Gastrocnemius medialis (tissue), 4 donors: ENCODE data around the gene KMT5B.

Experiments used
- CTCF ChIP-seq, 5 experiments: fragments of 450-650 bp in 3 of 5; fragments of 200-600 bp in 2 of 5; sonication (generic) in 2 of 5; IDR thresholded peaks in 4 of 5; conservative IDR thresholded peaks in 1 of 5; 1 replicate in 4 of 5; 2 replicates in 1 of 5; pipeline ENCODE4 v1.5.1; 2016 to 2019; ENCODE audit warnings: antibody characterized with exemption in 5 of 5, mild to moderate bottlenecking in 3 of 5, moderate library complexity in 3 of 5
- POLR2A ChIP-seq, 2 donors: fragments of 450-650 bp; IDR thresholded peaks; one replicate each; pipeline ENCODE4 v1.6.1; 2017; ENCODE audit warnings: antibody characterized with exemption in 2 of 2, mild to moderate bottlenecking in 2 of 2, moderate library complexity in 2 of 2

GRCh38 chr11:68136866-68137265 lies 76.2 kb downstream of the KMT5B start:
- no peak for TF ChIP-seq CTCF (IDR thresholded peaks at IDR 0.05 in 4 of 5, conservative IDR thresholded peaks at IDR 0.05 in 1 of 5)
- no peak for TF ChIP-seq POLR2A (IDR thresholded peaks at IDR 0.05)
